ENCODE data around the gene ACP7. TPM values are rescaled to one million over a fixed set of nuclear protein-coding genes. Genes with fewer than 3 reads are reported as not detected.

The ACP7 gene
- total and polyA plus RNA-seq, 8 donors: 0.09 to 0.42 (median 0.11) TPM; not detected in 5

DNA sequence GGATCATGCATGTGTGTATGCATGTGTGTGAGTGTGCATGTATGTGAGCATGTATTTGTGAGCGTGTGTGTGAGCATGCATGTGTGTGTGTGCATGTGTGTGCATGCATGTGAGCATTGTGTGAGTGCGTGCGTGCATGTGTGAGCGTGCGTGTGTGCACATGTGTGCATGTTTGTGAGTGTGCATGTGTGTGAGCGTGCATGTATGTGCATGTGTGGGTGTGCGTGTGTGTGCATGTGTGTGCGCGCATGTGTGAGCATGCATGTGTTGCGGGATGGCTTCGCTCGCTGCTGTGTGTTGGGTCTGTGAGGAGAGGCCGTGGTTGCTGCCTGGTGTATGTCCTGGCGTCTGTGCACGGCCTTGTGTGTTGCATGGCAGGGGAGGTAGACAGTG is 73.8 kb downstream of the ACP7 start:
- Histone ChIP-seq H3K36me3 (no peaks in the 10 kb centered on the region), H3K27me3 (no peaks in the 10 kb centered on the region), H3K4me3 (no peak overlapping the region), H3K27ac (no peak overlapping the region), H3K9me3 (no peaks in the 10 kb centered on the region), H3K4me1 (peaks cover 37 to 50% (median 45%) of the 10 kb centered on the region in 3 donors)
- FAIRE-seq: no peak
- DNase-seq: peak in 2 of 6 donors; percentile 51 to 56
- TF ChIP-seq, protein P1, sequence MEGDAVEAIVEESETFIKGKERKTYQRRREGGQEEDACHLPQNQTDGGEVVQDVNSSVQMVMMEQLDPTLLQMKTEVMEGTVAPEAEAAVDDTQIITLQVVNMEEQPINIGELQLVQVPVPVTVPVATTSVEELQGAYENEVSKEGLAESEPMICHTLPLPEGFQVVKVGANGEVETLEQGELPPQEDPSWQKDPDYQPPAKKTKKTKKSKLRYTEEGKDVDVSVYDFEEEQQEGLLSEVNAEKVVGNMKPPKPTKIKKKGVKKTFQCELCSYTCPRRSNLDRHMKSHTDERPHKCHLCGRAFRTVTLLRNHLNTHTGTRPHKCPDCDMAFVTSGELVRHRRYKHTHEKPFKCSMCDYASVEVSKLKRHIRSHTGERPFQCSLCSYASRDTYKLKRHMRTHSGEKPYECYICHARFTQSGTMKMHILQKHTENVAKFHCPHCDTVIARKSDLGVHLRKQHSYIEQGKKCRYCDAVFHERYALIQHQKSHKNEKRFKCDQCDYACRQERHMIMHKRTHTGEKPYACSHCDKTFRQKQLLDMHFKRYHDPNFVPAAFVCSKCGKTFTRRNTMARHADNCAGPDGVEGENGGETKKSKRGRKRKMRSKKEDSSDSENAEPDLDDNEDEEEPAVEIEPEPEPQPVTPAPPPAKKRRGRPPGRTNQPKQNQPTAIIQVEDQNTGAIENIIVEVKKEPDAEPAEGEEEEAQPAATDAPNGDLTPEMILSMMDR (IDR thresholded peaks at IDR 0.05): no peak
- intact Hi-C loops (cut with DNase I): no loop called here
- WGBS, 2 donors: 78 to 93% methylated on average over 15 of the region's 15 CpGs
- no peak for ATAC-seq

DNA sequence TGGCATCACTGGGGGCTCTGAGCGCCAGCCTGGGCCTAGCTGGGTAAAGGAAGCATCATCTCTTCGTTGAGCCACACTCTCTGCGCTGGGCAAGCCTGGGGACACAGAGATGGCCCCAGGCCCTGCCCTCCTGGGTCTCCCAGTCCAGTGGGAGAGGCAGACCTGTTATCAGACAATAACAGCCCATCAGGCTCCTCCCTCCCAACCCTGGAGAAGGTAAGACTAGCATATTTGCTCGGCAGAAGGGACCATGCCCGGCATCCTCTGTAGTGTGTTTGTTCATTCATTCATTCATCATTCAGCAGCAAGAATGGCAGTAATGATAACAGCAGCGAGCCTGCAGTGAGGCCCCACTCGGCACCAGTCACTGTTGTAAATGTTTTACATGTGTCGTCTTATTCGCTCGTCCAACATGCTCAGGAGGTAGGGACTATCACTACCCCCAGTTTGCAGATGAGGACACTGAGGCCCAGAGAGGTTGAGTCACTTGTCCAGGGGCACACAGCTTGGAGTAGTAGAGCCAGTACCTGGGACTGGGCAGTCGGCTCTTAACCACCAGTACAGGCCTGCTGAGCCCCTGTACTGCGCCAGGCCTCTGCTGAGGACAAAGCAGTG is 74.6 kb downstream of the ACP7 start:
- Histone ChIP-seq H3K4me3 (no peak overlapping the region), H3K27ac (no peak overlapping the region), H3K36me3 (no peaks in the 10 kb centered on the region), H3K27me3 (no peaks in the 10 kb centered on the region), H3K4me1 (peaks cover 43 to 56% (median 52%) of the 10 kb centered on the region in 3 donors), H3K9me3 (no peaks in the 10 kb centered on the region)
- intact Hi-C loops (cut with DNase I): no loop called here
- WGBS, 2 donors: 56 to 75% methylated on average over 12 of the region's 12 CpGs
- TF ChIP-seq, protein P1 (IDR thresholded peaks at IDR 0.05): no peak
- DNase-seq (peak in 1 of 6 donors; percentile 42), ATAC-seq (no peak), FAIRE-seq (no peak)

- H3K4me3 ChIP-seq: no peak overlapping the region
- no peak for FAIRE-seq
- no peaks in the 10 kb centered on the region for H3K27me3 ChIP-seq
- TF ChIP-seq, protein P1 (IDR thresholded peaks at IDR 0.05): no peak
- peak; percentile 24 to 75 (median 52) for DNase-seq
- no peak overlapping the region for H3K27ac ChIP-seq
- H3K36me3 ChIP-seq: no peaks in the 10 kb centered on the region
- no peaks in the 10 kb centered on the region for H3K9me3 ChIP-seq
- 4 to 6% methylated on average over 8 of the region's 8 CpGs for WGBS, 2 donors
- H3K4me1 ChIP-seq: peaks cover 26 to 44% (median 37%) of the 10 kb centered on the region in 3 donors
- ATAC-seq: peak; percentile 7 to 45 (median 32)
- intact Hi-C loops (cut with DNase I): no loop called here
These were observed 76.3 kb downstream of the ACP7 start for GRCh38 chr19:39160523-39160861.

Other genes starting within 250 kb of the ACP7 start
- 100 to 1,000 TPM in 4 of 6 donors, 10 to 100 TPM in 2; 97.0 to 161 (median 129) TPM for gene HNRNPL, start 234.4 kb upstream of the ACP7 start, total RNA-seq
- gene HNRNPL, start 234.4 kb upstream of the ACP7 start, polyA plus RNA-seq: 100 to 1,000 TPM in 1 of 2 donors, 10 to 100 TPM in 1; 89.2 to 128 TPM
- gene RINL, start 206.1 kb upstream of the ACP7 start, total RNA-seq: 10 to 100 TPM in 4 of 6 donors, 1 to 10 TPM in 2; 6.5 to 16.9 (median 10.5) TPM
- gene RINL, start 206.1 kb upstream of the ACP7 start, polyA plus RNA-seq: 10 to 100 TPM; 17.6 to 26.2 TPM
- 10 to 100 TPM; 16.2 to 27.0 (median 19.0) TPM for gene SIRT2, start 184.8 kb upstream of the ACP7 start, total RNA-seq
- 10 to 100 TPM; 33.5 to 44.4 TPM for gene SIRT2, start 184.8 kb upstream of the ACP7 start, polyA plus RNA-seq
- 10 to 100 TPM in 2 of 6 donors, 1 to 10 TPM in 4; 6.8 to 14.3 (median 9.3) TPM for gene NFKBIB, start 184.4 kb upstream of the ACP7 start, total RNA-seq
- 10 to 100 TPM; 12.3 to 26.8 TPM for gene NFKBIB, start 184.4 kb upstream of the ACP7 start, polyA plus RNA-seq
- under 1 TPM in 5 of 6 donors, not detected in 1; 0.17 to 0.22 (median 0.19) TPM for gene CCER2, start 172.2 kb upstream of the ACP7 start, total RNA-seq
- 1 to 10 TPM; 1.2 to 3.3 TPM for gene CCER2, start 172.2 kb upstream of the ACP7 start, polyA plus RNA-seq
- gene SARS2, start 153.6 kb upstream of the ACP7 start, total RNA-seq: 10 to 100 TPM in 5 of 6 donors, 1 to 10 TPM in 1; 8.8 to 21.8 (median 14.0) TPM
- gene SARS2, start 153.6 kb upstream of the ACP7 start, polyA plus RNA-seq: 10 to 100 TPM; 73.2 to 80.6 TPM
- 10 to 100 TPM in 5 of 6 donors, 1 to 10 TPM in 1; 9.8 to 17.5 (median 14.0) TPM for gene MRPS12, start 153.4 kb upstream of the ACP7 start, total RNA-seq
- 10 to 100 TPM; 13.8 to 19.5 TPM for gene MRPS12, start 153.4 kb upstream of the ACP7 start, polyA plus RNA-seq
- gene FBXO17, start 108.6 kb upstream of the ACP7 start, total RNA-seq: 10 to 100 TPM in 1 of 6 donors, 1 to 10 TPM in 5; 5.8 to 10.1 (median 7.4) TPM
- gene FBXO17, start 108.6 kb upstream of the ACP7 start, polyA plus RNA-seq: 10 to 100 TPM; 11.8 to 13.8 TPM
- 1 to 10 TPM; 2.2 to 5.5 (median 4.3) TPM for gene FBXO27, start 51.8 kb upstream of the ACP7 start, total RNA-seq
- gene FBXO27, start 51.8 kb upstream of the ACP7 start, polyA plus RNA-seq: 1 to 10 TPM; 1.0 to 2.6 TPM
- gene PAK4, start 41.4 kb downstream of the ACP7 start, total RNA-seq: 10 to 100 TPM; 19.4 to 37.2 (median 28.5) TPM
- gene PAK4, start 41.4 kb downstream of the ACP7 start, polyA plus RNA-seq: 10 to 100 TPM; 29.9 to 38.4 TPM
- 1 to 10 TPM; 1.6 to 8.5 (median 4.1) TPM for gene NCCRP1, start 112.6 kb downstream of the ACP7 start, total RNA-seq
- gene NCCRP1, start 112.6 kb downstream of the ACP7 start, polyA plus RNA-seq: 1 to 10 TPM in 1 of 2 donors, under 1 TPM in 1; 0.96 to 1.7 TPM
- gene SYCN, start 119.9 kb downstream of the ACP7 start, total RNA-seq: 1,000 to 10,000 TPM; 1,282 to 3,883 (median 2,778) TPM
- gene SYCN, start 119.9 kb downstream of the ACP7 start, polyA plus RNA-seq: 1,000 to 10,000 TPM; 1,825 to 2,558 TPM
- gene IFNL3, start 160.6 kb downstream of the ACP7 start, total RNA-seq: not detected
- gene IFNL3, start 160.6 kb downstream of the ACP7 start, polyA plus RNA-seq: not detected
- not detected for gene IFNL4, start 164.5 kb downstream of the ACP7 start, total RNA-seq
- gene IFNL4, start 164.5 kb downstream of the ACP7 start, polyA plus RNA-seq: under 1 TPM in 1 of 2 donors, not detected in 1; 0.09 TPM
- not detected for gene IFNL2, start 184.0 kb downstream of the ACP7 start, total RNA-seq
- gene IFNL2, start 184.0 kb downstream of the ACP7 start, polyA plus RNA-seq: not detected
- not detected for gene IFNL1, start 212.0 kb downstream of the ACP7 start, total RNA-seq
- not detected for gene IFNL1, start 212.0 kb downstream of the ACP7 start, polyA plus RNA-seq
- gene LRFN1, start 236.5 kb downstream of the ACP7 start, total RNA-seq: 1 to 10 TPM; 1.7 to 2.3 (median 2.2) TPM
- 1 to 10 TPM in 1 of 2 donors, under 1 TPM in 1; 0.77 to 1.6 TPM for gene LRFN1, start 236.5 kb downstream of the ACP7 start, polyA plus RNA-seq